ENCODE measurements around the gene BCAR3. TPM values are rescaled to one million over a fixed set of nuclear protein-coding genes. Genes with fewer than 3 reads are reported as not detected.
A peak's percentile ranks its signal among the peaks of the same experiment; 100 is the strongest.

BCAR3 gene
- total RNA-seq, 1 donor from 2014 or later = 22.8 TPM

DNA sequence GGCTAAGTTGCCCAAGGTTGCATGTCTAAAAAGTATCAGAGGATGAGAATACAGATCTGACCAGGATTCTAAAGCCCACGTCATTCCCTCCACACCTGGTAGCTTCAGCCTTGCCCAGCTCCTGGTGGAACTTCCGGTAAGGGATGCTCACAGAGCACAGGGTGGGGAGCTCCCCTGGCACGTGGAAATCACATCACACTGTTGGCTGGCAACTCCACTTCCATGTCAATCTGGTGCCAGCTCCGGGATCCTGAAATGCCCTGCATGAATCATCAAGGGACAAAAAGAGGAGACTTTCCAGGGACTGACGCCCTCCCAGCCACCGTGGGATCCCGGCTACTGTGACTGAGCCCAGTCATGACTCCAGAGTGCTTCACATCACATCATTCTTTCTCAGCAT lies 12.4 kb upstream of the BCAR3 start:
- TF ChIP-seq POLR2AphosphoS5 (IDR thresholded peaks at IDR 0.05; ENCODE audit: insufficient read depth in 1 of 2, low read depth in 1 of 2) (no peak), POLR2A (IDR thresholded peaks at IDR 0.05) (no peak)
- TF ChIP-seq, protein P1, sequence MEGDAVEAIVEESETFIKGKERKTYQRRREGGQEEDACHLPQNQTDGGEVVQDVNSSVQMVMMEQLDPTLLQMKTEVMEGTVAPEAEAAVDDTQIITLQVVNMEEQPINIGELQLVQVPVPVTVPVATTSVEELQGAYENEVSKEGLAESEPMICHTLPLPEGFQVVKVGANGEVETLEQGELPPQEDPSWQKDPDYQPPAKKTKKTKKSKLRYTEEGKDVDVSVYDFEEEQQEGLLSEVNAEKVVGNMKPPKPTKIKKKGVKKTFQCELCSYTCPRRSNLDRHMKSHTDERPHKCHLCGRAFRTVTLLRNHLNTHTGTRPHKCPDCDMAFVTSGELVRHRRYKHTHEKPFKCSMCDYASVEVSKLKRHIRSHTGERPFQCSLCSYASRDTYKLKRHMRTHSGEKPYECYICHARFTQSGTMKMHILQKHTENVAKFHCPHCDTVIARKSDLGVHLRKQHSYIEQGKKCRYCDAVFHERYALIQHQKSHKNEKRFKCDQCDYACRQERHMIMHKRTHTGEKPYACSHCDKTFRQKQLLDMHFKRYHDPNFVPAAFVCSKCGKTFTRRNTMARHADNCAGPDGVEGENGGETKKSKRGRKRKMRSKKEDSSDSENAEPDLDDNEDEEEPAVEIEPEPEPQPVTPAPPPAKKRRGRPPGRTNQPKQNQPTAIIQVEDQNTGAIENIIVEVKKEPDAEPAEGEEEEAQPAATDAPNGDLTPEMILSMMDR (IDR thresholded peaks at IDR 0.05) = no peak
- intact Hi-C loops (cut with DNase I) = no loop called here
- Histone ChIP-seq H3K9me3 (no peaks in the 10 kb centered on the region), H3K4me1 (peaks cover 31% of the 10 kb centered on the region), H3K27me3 (no peaks in the 10 kb centered on the region), H3K4me3 (no peak overlapping the region), H3K27ac (peak overlapping the region; percentile 41), H3K36me3 (no peaks in the 10 kb centered on the region)
- no peak for DNase-seq (ENCODE audit: extremely low spot score in 2 of 2)

DNA sequence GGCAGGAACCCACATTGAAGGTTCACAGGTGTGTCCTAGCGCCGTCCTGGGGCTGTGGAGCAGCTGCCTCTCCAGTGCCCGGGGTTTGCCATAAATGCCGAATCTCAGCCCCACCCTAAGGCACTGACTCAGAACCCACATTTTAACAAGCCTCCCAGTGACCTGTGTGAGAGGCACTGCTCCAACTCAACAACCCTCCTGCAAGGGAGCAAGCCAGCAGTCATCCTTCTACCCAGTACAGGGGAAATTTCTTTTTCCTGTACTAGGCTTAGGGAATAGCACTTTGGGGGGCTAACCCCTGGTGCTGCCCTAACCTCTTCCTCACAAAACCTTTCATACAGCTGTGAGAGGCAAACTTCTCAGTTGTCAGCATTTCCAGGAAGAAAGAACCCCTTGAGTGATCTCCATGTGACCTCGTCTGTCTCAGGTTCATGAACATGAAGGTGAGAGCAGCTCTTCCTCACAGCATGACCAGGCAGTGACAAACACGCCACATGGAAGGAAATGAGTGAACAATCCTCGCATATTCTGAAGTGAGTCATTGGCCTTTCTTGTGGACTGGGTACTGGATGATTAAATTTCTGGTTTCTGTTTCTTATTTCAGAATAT lies 11.4 kb upstream of the BCAR3 start:
- H3K4me1 ChIP-seq = peaks cover 31% of the 10 kb centered on the region
- TF ChIP-seq POLR2AphosphoS5 (IDR thresholded peaks at IDR 0.05; ENCODE audit: insufficient read depth in 1 of 2, low read depth in 1 of 2) = peak in 1 of 2 donors; percentile 36
- TF ChIP-seq, protein P1 (IDR thresholded peaks at IDR 0.05) = no peak
- peak overlapping the region; percentile 60 for H3K27ac ChIP-seq
- no peaks in the 10 kb centered on the region for H3K36me3 ChIP-seq
- DNase-seq (ENCODE audit: extremely low spot score in 2 of 2) = no peak
- no peaks in the 10 kb centered on the region for H3K9me3 ChIP-seq
- H3K27me3 ChIP-seq = no peaks in the 10 kb centered on the region
- intact Hi-C loops (cut with DNase I) = no loop called here
- no peak overlapping the region for H3K4me3 ChIP-seq

DNA sequence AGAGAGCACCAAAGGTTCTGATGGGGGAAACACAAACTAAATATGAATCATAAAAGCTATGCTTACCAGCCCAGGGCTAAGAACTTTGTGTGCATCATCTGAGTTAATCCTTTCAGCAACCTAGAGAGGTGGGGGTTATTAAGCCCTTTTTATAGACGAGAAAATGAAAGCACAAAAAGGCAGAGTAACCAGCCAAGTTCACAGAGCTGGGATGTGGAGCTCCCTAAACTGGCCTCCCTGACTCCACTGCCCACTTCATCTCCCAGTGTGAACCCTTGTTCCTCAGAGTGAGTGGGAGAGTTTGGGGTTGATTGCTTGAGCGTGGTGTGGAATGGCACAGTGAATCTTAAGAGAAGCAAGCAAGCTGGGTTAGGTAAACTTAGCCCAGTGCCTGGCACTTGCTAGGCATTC lies 10.8 kb upstream of the BCAR3 start:
- TF ChIP-seq POLR2A (IDR thresholded peaks at IDR 0.05) (no peak), POLR2AphosphoS5 (IDR thresholded peaks at IDR 0.05; ENCODE audit: insufficient read depth in 1 of 2, low read depth in 1 of 2) (no peak)
- TF ChIP-seq, protein P1 (IDR thresholded peaks at IDR 0.05) = no peak
- no peak for DNase-seq (ENCODE audit: extremely low spot score in 2 of 2)
- intact Hi-C loops (cut with DNase I) = no loop called here
- Histone ChIP-seq H3K27me3 (no peaks in the 10 kb centered on the region), H3K27ac (peak overlapping the region; percentile 60), H3K4me3 (no peak overlapping the region), H3K36me3 (no peaks in the 10 kb centered on the region), H3K9me3 (no peaks in the 10 kb centered on the region), H3K4me1 (peaks cover 31% of the 10 kb centered on the region)

DNA sequence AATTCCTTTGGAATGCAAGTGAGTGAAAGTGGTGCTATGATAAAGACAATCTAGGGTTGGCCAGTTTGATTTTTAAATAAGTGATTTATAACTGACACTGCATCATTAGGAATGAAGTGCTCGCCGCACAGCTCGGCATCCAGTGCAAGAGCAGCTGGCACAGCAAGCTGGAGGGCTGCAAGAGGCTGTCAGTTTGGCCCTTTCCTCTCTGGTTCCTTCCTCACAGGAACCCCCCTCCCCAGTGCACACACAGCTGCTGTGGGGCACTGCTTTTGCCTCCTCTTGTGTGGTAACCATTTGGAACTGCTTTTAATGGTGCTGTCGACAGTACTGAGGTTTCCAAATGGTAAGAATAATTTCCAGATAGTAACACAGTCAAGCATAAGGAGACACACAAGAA lies 10.4 kb upstream of the BCAR3 start:
- no peak for DNase-seq (ENCODE audit: extremely low spot score in 2 of 2)

More for the DNA sequence above, 10.4 kb upstream of the BCAR3 start:
- Histone ChIP-seq H3K9me3 (no peaks in the 10 kb centered on the region), H3K27ac (peak overlapping the region; percentile 60), H3K27me3 (no peaks in the 10 kb centered on the region), H3K4me1 (peaks cover 31% of the 10 kb centered on the region), H3K4me3 (no peak overlapping the region), H3K36me3 (no peaks in the 10 kb centered on the region)
- TF ChIP-seq POLR2AphosphoS5 (IDR thresholded peaks at IDR 0.05; ENCODE audit: insufficient read depth in 1 of 2, low read depth in 1 of 2) (no peak), POLR2A (IDR thresholded peaks at IDR 0.05) (no peak)
- TF ChIP-seq, protein P1 (IDR thresholded peaks at IDR 0.05) = no peak
- intact Hi-C loops (cut with DNase I) = no loop called here

Measured in vagina (tissue), 2 donors.